Measurements from ENCODE around the gene ZSCAN23. TPM values are rescaled to one million over a fixed set of nuclear protein-coding genes. Genes with fewer than 3 reads are reported as not detected.

Gene ZSCAN23
- total RNA-seq, 2 donors from 2014 or later: 5.3 to 5.7 TPM

- Histone ChIP-seq H3K27me3 (replicated peaks; ENCODE audit: insufficient read depth) (no peaks in the 10 kb centered on the region), H3K9me3 (no peaks in the 10 kb centered on the region), H3K4me1 (replicated peaks) (no peaks in the 10 kb centered on the region), H3K27ac (no peak overlapping the region), H3K4me3 (no peak overlapping the region), H3K36me3 (no peaks in the 10 kb centered on the region)
- DNase-seq (ENCODE audit: low spot score): no peak
- TF ChIP-seq POLR2A (IDR thresholded peaks at IDR 0.05) (no peak), POLR2AphosphoS5 (IDR thresholded peaks at IDR 0.05) (no peak)
- TF ChIP-seq, protein P1, sequence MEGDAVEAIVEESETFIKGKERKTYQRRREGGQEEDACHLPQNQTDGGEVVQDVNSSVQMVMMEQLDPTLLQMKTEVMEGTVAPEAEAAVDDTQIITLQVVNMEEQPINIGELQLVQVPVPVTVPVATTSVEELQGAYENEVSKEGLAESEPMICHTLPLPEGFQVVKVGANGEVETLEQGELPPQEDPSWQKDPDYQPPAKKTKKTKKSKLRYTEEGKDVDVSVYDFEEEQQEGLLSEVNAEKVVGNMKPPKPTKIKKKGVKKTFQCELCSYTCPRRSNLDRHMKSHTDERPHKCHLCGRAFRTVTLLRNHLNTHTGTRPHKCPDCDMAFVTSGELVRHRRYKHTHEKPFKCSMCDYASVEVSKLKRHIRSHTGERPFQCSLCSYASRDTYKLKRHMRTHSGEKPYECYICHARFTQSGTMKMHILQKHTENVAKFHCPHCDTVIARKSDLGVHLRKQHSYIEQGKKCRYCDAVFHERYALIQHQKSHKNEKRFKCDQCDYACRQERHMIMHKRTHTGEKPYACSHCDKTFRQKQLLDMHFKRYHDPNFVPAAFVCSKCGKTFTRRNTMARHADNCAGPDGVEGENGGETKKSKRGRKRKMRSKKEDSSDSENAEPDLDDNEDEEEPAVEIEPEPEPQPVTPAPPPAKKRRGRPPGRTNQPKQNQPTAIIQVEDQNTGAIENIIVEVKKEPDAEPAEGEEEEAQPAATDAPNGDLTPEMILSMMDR (IDR thresholded peaks at IDR 0.05): no peak
- intact Hi-C loops (cut with DNase I): no loop called here
These were observed 10.2 kb downstream of the ZSCAN23 start for GRCh38 chr6:28433119-28433518.

DNA sequence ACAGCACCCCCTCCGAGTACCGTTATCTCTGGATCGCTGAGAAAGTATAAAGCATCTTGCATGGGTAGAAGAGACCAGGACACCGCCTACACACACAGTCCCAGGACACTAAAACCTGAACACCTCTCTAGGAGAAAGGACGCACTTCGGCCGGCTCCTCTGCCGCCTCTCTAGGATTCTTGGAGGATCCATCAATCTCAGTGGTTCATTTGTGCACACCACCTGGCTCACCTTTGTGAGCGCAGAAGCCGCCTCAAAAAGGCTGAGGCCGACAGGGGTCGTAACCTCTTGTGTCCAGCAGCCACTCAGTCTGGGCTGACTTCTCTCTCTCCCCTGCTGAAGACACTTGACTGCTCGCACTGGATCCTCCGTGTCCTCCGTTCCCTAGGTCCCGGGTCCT lies 13.5 kb downstream of the ZSCAN23 start:
- intact Hi-C loops (cut with DNase I): no loop called here
- H3K9me3 ChIP-seq: no peaks in the 10 kb centered on the region
- no peak for TF ChIP-seq POLR2A (IDR thresholded peaks at IDR 0.05)
- no peak for TF ChIP-seq POLR2AphosphoS5 (IDR thresholded peaks at IDR 0.05)
- TF ChIP-seq, protein P1 (IDR thresholded peaks at IDR 0.05): no peak
- H3K27me3 ChIP-seq (replicated peaks; ENCODE audit: insufficient read depth): no peaks in the 10 kb centered on the region
- H3K4me3 ChIP-seq: no peak overlapping the region
- H3K36me3 ChIP-seq: no peaks in the 10 kb centered on the region
- 86% methylated on average over 16 of the region's 16 CpGs for WGBS
- H3K4me1 ChIP-seq (replicated peaks): no peaks in the 10 kb centered on the region
- no peak for DNase-seq (ENCODE audit: low spot score)
- no peak overlapping the region for H3K27ac ChIP-seq

DNA sequence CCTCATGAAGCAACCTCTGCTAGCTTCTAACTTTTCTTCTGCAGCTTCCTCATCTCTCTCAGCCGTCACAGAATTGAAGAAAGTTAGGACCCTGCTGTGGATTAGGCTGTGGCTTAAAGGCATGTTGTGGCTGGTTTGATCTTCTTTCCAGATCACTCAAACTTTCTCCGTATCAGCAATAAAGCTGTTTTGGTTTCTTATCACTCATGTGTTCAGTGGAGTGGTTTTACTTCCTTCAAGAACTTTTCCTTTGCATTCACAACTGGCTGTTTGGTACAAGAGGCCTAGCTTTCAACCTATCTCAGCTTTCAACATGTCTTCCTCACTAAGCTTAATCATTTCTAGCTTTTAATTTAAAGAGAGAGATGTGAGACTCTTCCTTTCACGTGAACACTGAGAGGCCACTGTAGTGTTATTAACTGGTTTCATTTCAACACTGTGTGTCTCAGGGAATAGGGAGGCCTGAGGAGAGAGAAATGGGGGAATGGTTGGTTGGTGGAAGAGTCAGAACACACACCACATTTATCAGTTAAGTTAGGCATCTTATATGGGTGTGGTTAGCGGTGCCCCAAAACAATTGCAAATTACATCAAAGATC lies 17.2 kb downstream of the ZSCAN23 start:
- intact Hi-C loops (cut with DNase I): no loop called here
- DNase-seq (ENCODE audit: low spot score): no peak
- 97% methylated on average over 4 of the region's 4 CpGs for WGBS
- H3K4me3 ChIP-seq: no peak overlapping the region
- H3K27ac ChIP-seq: no peak overlapping the region
- no peaks in the 10 kb centered on the region for H3K4me1 ChIP-seq (replicated peaks)
- TF ChIP-seq, protein P1 (IDR thresholded peaks at IDR 0.05): no peak
- no peak for TF ChIP-seq POLR2AphosphoS5 (IDR thresholded peaks at IDR 0.05)
- no peak for TF ChIP-seq POLR2A (IDR thresholded peaks at IDR 0.05)
- H3K27me3 ChIP-seq (replicated peaks; ENCODE audit: insufficient read depth): no peaks in the 10 kb centered on the region
- H3K36me3 ChIP-seq: no peaks in the 10 kb centered on the region
- H3K9me3 ChIP-seq: no peaks in the 10 kb centered on the region

DNA sequence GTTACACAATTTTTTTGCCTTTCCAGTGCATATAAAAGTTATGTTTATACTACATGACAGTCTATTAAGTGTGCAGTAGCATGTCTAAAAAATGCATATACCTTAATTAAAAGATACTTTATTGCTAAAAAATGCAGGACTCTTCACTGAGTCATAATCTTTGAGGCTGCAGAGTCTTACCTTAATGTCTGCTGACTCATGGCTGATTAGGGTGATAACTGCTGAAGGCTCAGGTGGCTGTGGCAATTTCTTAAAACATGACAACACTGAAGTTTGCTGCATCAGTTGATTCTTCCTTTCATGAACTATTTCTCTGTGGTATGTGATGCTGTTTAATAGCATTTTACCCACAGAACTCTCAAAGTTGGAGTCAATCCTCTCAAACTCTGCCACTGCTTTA lies 19.1 kb downstream of the ZSCAN23 start:
- H3K27ac ChIP-seq: no peak overlapping the region
- H3K36me3 ChIP-seq: no peaks in the 10 kb centered on the region
- H3K4me3 ChIP-seq: no peak overlapping the region
- TF ChIP-seq, protein P1 (IDR thresholded peaks at IDR 0.05): no peak
- TF ChIP-seq POLR2A (IDR thresholded peaks at IDR 0.05): no peak
- no peak for TF ChIP-seq POLR2AphosphoS5 (IDR thresholded peaks at IDR 0.05)
- no peaks in the 10 kb centered on the region for H3K9me3 ChIP-seq
- no peak for DNase-seq (ENCODE audit: low spot score)
- no peaks in the 10 kb centered on the region for H3K4me1 ChIP-seq (replicated peaks)
- intact Hi-C loops (cut with DNase I): no loop called here
- H3K27me3 ChIP-seq (replicated peaks; ENCODE audit: insufficient read depth): no peaks in the 10 kb centered on the region

DNA sequence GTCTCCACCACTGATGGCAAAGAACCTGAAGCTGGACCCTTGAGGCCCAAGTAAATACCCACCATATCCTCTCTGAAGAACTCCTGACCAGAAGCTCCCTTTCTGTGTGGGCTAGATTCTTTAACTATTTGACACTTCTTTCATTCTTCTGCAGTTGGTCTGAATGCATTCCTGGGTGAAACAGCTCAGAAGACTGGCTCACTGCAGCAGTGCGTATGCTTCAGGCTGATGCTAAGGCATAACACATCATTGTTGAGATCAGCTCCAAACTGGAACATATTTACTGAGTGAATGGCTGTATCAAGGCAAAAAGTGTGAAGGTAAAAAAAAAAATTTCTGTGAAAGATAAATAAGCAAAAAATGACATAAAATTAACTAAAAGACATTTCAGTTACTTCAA lies 19.7 kb downstream of the ZSCAN23 start:
- H3K4me1 ChIP-seq (replicated peaks): no peaks in the 10 kb centered on the region
- DNase-seq (ENCODE audit: low spot score): no peak
- no peak overlapping the region for H3K4me3 ChIP-seq
- intact Hi-C loops (cut with DNase I): no loop called here
- no peaks in the 10 kb centered on the region for H3K9me3 ChIP-seq
- TF ChIP-seq POLR2A (IDR thresholded peaks at IDR 0.05): no peak
- TF ChIP-seq POLR2AphosphoS5 (IDR thresholded peaks at IDR 0.05): no peak
- TF ChIP-seq, protein P1 (IDR thresholded peaks at IDR 0.05): no peak
- no peaks in the 10 kb centered on the region for H3K27me3 ChIP-seq (replicated peaks; ENCODE audit: insufficient read depth)
- 90% methylated on average over 1 of the region's 1 CpG for WGBS
- H3K27ac ChIP-seq: no peak overlapping the region
- H3K36me3 ChIP-seq: no peaks in the 10 kb centered on the region

Measured in prostate gland (tissue), 2 donors.